Thymus (tissue), 11 donors: Measurements from ENCODE around the gene ANKHD1. TPM values are rescaled to one million over a fixed set of nuclear protein-coding genes. Genes with fewer than 3 reads are reported as not detected.

Source experiments
- DNase-seq, 9 donors: peaks; one replicate each; pipeline ENCODE4 v3.0.0-alpha.2; 2013; ENCODE audit warnings: low spot score in 9 of 9, low read depth in 6 of 9, missing footprints in 1 of 9
- H3K27ac ChIP-seq, 2 donors: one replicate each; pipeline ENCODE4 v1.5.1; 2013; ENCODE audit warnings: control low read depth in 1 of 2, low read depth in 1 of 2, low read length in 1 of 2, mild to moderate bottlenecking in 1 of 2, moderate library complexity in 1 of 2
- H3K27me3 ChIP-seq, 2 donors: one replicate each; pipeline ENCODE4 v1.5.1; 2013; ENCODE audit warnings: low read length in 1 of 2; ENCODE audit not compliant: control insufficient read depth in 2 of 2, insufficient read depth in 1 of 2
- H3K36me3 ChIP-seq, 2 donors: one replicate each; pipeline ENCODE4 v1.5.1; 2013; ENCODE audit warnings: low read length in 1 of 2, mild to moderate bottlenecking in 1 of 2, moderate library complexity in 1 of 2; ENCODE audit not compliant: control insufficient read depth in 2 of 2, insufficient read depth in 2 of 2
- H3K4me1 ChIP-seq, 2 donors: one replicate each; pipeline ENCODE4 v1.5.1; 2013; ENCODE audit warnings: low read length in 2 of 2; ENCODE audit not compliant: control insufficient read depth in 2 of 2, insufficient read depth in 2 of 2
- H3K4me3 ChIP-seq, 2 donors: one replicate each; pipeline ENCODE4 v1.5.1; 2013; ENCODE audit warnings: low read length in 2 of 2, control low read depth in 1 of 2, mild to moderate bottlenecking in 1 of 2
- H3K9me3 ChIP-seq, 2 donors: one replicate each; pipeline ENCODE4 v1.5.1; 2013; ENCODE audit warnings: low read length in 1 of 2, mild to moderate bottlenecking in 1 of 2; ENCODE audit not compliant: control insufficient read depth in 2 of 2, insufficient read depth in 1 of 2
- WGBS: extraction: QIAGEN DNeasy Blood & Tissue Kit; methylation state at CpG from one replicate; pipeline ENCODE4 v1.1.7; 2013; 5-methylcytosine and 5-hydroxymethylcytosine counted together
- polyA plus RNA-seq: library from polyadenylated mRNA; stranded (reverse); fragments of 200-250 nt; gene quantifications from one replicate; pipeline ENCODE4 v1.2.3, GENCODE V29; 2013
- total RNA-seq: library from RNA; stranded (reverse); fragments of 120-200 nt; gene quantifications from one replicate; pipeline ENCODE4 v1.2.4, GENCODE V29; 2013
- donor health status: healthy.

ANKHD1 gene
- total and polyA plus RNA-seq, 2 donors, result 37.4 to 60.1 TPM

DNA sequence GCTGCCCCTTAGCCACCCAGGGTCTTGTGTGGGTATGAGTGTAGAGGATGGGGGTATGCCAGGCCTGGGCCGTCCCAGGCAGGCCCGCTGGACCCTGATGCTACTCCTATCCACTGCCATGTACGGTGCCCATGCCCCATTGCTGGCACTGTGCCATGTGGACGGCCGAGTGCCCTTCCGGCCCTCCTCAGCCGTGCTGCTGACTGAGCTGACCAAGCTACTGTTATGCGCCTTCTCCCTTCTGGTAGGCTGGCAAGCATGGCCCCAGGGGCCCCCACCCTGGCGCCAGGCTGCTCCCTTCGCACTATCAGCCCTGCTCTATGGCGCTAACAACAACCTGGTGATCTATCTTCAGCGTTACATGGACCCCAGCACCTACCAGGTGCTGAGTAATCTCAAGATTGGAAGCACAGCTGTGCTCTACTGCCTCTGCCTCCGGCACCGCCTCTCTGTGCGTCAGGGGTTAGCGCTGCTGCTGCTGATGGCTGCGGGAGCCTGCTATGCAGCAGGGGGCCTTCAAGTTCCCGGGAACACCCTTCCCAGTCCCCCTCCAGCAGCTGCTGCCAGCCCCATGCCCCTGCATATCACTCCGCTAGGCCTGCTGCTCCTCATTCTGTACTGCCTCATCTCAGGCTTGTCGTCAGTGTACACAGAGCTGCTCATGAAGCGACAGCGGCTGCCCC lies 165.6 kb downstream of the ANKHD1 start:
- H3K36me3 ChIP-seq, result peaks cover 24 to 31% of the 10 kb centered on the region in 2 donors
- peaks cover 20 to 22% of the 10 kb centered on the region in 2 donors for H3K4me1 ChIP-seq
- no peaks in the 10 kb centered on the region for H3K9me3 ChIP-seq
- H3K4me3 ChIP-seq, result no peak overlapping the region
- DNase-seq, result no peak
- no peak overlapping the region for H3K27ac ChIP-seq
- WGBS, result 98% methylated on average over 22 of the region's 22 CpGs
- no peaks in the 10 kb centered on the region for H3K27me3 ChIP-seq

DNA sequence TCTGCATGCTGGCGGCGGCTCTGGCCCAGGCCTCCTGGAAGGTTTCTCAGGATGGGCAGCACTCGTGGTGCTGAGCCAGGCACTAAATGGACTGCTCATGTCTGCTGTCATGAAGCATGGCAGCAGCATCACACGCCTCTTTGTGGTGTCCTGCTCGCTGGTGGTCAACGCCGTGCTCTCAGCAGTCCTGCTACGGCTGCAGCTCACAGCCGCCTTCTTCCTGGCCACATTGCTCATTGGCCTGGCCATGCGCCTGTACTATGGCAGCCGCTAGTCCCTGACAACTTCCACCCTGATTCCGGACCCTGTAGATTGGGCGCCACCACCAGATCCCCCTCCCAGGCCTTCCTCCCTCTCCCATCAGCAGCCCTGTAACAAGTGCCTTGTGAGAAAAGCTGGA lies 166.2 kb downstream of the ANKHD1 start:
- Histone ChIP-seq H3K4me1 (peaks cover 20 to 22% of the 10 kb centered on the region in 2 donors), H3K27ac (no peak overlapping the region), H3K4me3 (no peak overlapping the region), H3K9me3 (no peaks in the 10 kb centered on the region), H3K27me3 (no peaks in the 10 kb centered on the region), H3K36me3 (peaks cover 24 to 31% of the 10 kb centered on the region in 2 donors)
- no peak for DNase-seq
- WGBS, result 98% methylated on average over 13 of the region's 13 CpGs

DNA sequence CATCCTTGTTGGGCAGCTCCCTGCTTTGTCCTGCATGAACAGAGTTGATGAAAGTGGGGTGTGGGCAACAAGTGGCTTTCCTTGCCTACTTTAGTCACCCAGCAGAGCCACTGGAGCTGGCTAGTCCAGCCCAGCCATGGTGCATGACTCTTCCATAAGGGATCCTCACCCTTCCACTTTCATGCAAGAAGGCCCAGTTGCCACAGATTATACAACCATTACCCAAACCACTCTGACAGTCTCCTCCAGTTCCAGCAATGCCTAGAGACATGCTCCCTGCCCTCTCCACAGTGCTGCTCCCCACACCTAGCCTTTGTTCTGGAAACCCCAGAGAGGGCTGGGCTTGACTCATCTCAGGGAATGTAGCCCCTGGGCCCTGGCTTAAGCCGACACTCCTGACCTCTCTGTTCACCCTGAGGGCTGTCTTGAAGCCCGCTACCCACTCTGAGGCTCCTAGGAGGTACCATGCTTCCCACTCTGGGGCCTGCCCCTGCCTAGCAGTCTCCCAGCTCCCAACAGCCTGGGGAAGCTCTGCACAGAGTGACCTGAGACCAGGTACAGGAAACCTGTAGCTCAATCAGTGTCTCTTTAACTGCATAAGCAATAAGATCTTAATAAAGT lies 166.9 kb downstream of the ANKHD1 start:
- Histone ChIP-seq H3K27me3 (no peaks in the 10 kb centered on the region), H3K4me3 (no peak overlapping the region), H3K4me1 (peaks cover 16 to 18% of the 10 kb centered on the region in 2 donors), H3K9me3 (no peaks in the 10 kb centered on the region), H3K36me3 (peaks cover 24 to 31% of the 10 kb centered on the region in 2 donors), H3K27ac (peak overlapping the region; percentile 12 to 53)
- DNase-seq, result no peak
- 69% methylated on average over 2 of the region's 2 CpGs for WGBS

DNA sequence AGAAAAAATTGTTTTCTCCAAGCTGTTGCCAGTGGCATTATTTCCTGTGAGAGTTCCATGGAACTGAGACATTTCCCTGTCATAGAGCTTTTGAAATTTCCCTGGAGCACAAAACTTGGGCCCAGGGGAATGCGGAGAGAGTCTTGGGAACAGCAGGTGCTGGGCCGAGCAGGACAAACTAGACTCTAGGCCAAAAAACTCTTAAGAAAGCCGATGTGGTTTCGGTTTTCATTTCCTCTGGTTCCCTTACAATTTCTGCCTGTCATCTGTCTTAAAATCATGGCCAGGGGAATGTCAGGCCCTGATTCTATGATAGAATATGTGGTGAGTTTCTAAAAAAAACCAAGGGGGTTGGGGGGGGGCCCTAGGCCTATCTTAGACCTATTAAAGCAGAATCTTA lies 167.6 kb downstream of the ANKHD1 start:
- peak overlapping the region in 1 of 2 donors; percentile 32 for H3K27ac ChIP-seq
- H3K4me3 ChIP-seq, result no peak overlapping the region
- H3K9me3 ChIP-seq, result no peaks in the 10 kb centered on the region
- no peaks in the 10 kb centered on the region for H3K27me3 ChIP-seq
- WGBS, result 18% methylated on average over 4 of the region's 4 CpGs
- H3K4me1 ChIP-seq, result peaks cover 11 to 13% of the 10 kb centered on the region in 2 donors
- peaks cover 24 to 31% of the 10 kb centered on the region in 2 donors for H3K36me3 ChIP-seq
- no peak for DNase-seq

DNA sequence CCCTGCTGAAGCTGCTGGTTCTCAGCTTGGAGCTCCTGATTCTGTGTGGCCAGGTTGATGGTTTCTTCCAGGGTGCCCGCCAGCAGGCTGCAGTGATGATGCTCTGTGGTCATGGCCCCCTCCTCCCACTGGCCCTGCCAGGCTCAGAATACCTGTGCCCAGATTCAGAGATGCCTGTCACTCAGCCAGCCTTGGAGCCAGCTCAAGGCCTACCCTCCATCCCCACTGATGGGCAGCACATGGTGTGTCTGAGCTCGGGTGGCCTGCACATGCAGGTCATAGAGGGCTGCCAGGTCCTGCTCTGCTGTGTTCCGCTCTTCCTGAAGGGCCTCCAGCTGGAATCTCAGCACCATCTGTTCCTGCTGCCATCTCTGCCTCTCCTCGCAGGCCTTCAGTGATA lies 168.4 kb downstream of the ANKHD1 start:
- DNase-seq, result no peak
- H3K27me3 ChIP-seq, result no peaks in the 10 kb centered on the region
- WGBS, result 95% methylated on average over 4 of the region's 4 CpGs
- no peak overlapping the region for H3K27ac ChIP-seq
- H3K9me3 ChIP-seq, result no peaks in the 10 kb centered on the region
- H3K36me3 ChIP-seq, result peaks cover 24 to 31% of the 10 kb centered on the region in 2 donors
- no peak overlapping the region for H3K4me3 ChIP-seq
- H3K4me1 ChIP-seq, result peaks cover 9 to 10% of the 10 kb centered on the region in 2 donors

DNA sequence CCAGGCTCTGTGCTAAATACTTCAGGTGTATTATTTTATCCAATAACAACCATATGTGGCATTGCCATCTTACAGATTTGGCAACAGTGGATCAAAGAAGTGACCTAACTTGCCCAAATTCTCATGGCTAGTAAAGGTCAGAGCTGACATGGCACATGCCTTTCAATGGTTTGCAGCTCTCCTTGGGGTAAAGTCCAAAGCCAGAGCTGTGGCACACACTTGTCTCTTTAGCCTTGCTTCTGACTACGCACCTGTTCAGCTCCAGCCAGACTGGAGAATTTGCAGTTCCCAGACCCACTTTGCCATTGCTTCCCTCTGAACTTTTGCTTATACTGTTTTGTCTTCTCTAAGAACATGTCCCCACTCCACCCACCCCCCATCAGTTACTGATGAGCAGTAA lies 168.9 kb downstream of the ANKHD1 start:
- no peak overlapping the region for H3K27ac ChIP-seq
- peaks cover 24 to 31% of the 10 kb centered on the region in 2 donors for H3K36me3 ChIP-seq
- H3K4me3 ChIP-seq, result no peak overlapping the region
- H3K9me3 ChIP-seq, result no peaks in the 10 kb centered on the region
- DNase-seq, result no peak
- no peaks in the 10 kb centered on the region for H3K27me3 ChIP-seq
- H3K4me1 ChIP-seq, result peaks cover 4 to 6% of the 10 kb centered on the region in 2 donors
- 100% methylated on average over 1 of the region's 1 CpG for WGBS

DNA sequence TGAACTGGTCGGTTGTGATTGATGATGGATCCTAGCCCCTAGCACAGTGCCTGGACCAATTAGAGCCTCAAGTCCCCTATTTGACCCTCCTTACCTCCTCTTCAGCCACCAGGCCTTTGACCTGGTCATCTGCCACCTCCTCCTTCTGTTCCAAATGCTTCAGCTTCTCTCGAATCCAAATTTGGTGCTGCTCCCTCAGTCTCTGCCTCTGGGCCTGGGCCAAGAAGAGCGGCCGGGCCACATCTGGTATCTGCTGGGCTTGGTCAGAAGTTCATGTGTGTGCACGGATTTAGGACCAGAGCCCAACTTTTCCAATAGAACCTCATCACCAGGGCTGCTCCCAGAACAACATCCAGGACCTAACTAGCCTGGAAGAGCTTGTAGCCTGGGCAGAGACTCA lies 169.5 kb downstream of the ANKHD1 start:
- Histone ChIP-seq H3K4me3 (no peak overlapping the region), H3K27ac (no peak overlapping the region), H3K9me3 (no peaks in the 10 kb centered on the region), H3K4me1 (peaks cover 0 to 3% of the 10 kb centered on the region in 2 donors), H3K36me3 (peaks cover 24 to 29% of the 10 kb centered on the region in 2 donors), H3K27me3 (no peaks in the 10 kb centered on the region)
- DNase-seq, result no peak
- WGBS, result 96% methylated on average over 5 of the region's 5 CpGs

DNA sequence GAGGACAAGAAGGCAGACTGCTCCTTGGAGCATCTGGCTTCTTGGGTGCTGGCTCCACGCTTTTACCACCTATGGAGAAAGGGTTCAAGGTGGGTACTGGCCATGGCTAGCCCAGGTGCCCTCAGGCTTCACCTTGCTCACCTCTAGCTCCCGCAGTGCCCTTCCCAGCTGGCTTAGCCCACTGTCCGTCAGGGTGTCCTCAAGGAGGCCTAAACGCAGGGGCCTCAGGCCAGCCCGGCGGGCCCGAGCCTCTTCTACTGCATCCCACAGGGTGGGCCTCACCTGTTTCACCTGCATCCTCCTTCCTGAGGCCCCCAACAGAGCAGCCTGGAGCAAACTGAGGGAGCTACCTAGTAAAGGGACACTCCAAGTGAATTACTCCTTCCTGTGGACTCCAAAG lies 172.1 kb downstream of the ANKHD1 start:
- no peak for DNase-seq
- WGBS, result 96% methylated on average over 7 of the region's 7 CpGs
- no peaks in the 10 kb centered on the region for H3K27me3 ChIP-seq
- no peak overlapping the region for H3K27ac ChIP-seq
- H3K36me3 ChIP-seq, result peaks cover 4 to 8% of the 10 kb centered on the region in 2 donors
- H3K4me3 ChIP-seq, result no peak overlapping the region
- H3K4me1 ChIP-seq, result no peaks in the 10 kb centered on the region
- H3K9me3 ChIP-seq, result no peaks in the 10 kb centered on the region

DNA sequence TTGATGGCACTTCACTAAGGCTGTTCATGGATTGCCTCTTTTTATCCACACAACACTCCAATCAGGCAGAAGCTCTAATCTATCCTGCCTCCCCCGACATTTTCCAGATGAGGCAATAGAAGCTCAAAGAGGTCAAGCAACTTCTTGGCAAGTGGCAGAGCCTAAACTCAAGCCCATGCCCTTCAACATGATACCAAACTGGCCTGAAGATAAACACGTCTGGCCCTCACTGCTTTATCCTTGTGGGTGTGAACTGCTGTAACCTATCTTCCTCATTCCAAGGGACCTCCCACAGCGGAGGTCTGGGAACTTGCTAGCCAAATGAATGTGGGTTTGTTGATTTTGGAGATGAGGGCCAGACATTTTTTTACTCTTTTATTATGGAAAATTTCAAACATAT lies 172.5 kb downstream of the ANKHD1 start:
- Histone ChIP-seq H3K27ac (no peak overlapping the region), H3K4me3 (no peak overlapping the region), H3K9me3 (no peaks in the 10 kb centered on the region), H3K27me3 (no peaks in the 10 kb centered on the region), H3K4me1 (no peaks in the 10 kb centered on the region), H3K36me3 (peaks cover 4 to 8% of the 10 kb centered on the region in 2 donors)
- no peak for DNase-seq
- WGBS, result 92% methylated on average over 3 of the region's 3 CpGs
